Loucy (cell line): Measurements from ENCODE around the gene PLXNB1.

Experiments
- H2AFZ ChIP-seq: fragments of 200-600 bp; sonication (generic); 2 replicates; pipeline ENCODE4 v1.6.0; 2016; ENCODE audit warnings: antibody characterized with exemption, mild to moderate bottlenecking, low read length, moderate library complexity
- H3F3A ChIP-seq: fragments of 200-600 bp; 2 replicates; pipeline ENCODE4 v1.6.0; 2016; ENCODE audit warnings: antibody characterized with exemption, low read depth, mild to moderate bottlenecking
- H3K27me3 ChIP-seq: fragments of 200-600 bp; sonication (generic); 2 replicates; pipeline ENCODE4 v1.6.1; 2014; ENCODE audit warnings: low read length, mild to moderate bottlenecking; ENCODE audit not compliant: insufficient read depth, poor library complexity, severe bottlenecking
- H3K36me3 ChIP-seq: fragments of 200-600 bp; sonication (generic); 2 replicates; pipeline ENCODE4 v1.6.1; 2016; ENCODE audit warnings: low read length; ENCODE audit not compliant: insufficient read depth
- H3K4me1 ChIP-seq: fragments of 200-600 bp; sonication (generic); 2 replicates; pipeline ENCODE4 v1.5.1; 2014; ENCODE audit warnings: low read length, mild to moderate bottlenecking; ENCODE audit not compliant: insufficient read depth, poor library complexity, severe bottlenecking
- H3K4me2 ChIP-seq: fragments of 200-600 bp; sonication (generic); 2 replicates; pipeline ENCODE4 v1.6.0; 2014; ENCODE audit warnings: antibody characterized with exemption, low read length, low read depth, mild to moderate bottlenecking; ENCODE audit not compliant: poor library complexity, severe bottlenecking
- H3K4me3 ChIP-seq: fragments of 200-600 bp; sonication (generic); 2 replicates; pipeline ENCODE4 v1.5.1; 2014; ENCODE audit warnings: low read length, mild to moderate bottlenecking, mixed read lengths; ENCODE audit not compliant: poor library complexity, severe bottlenecking
- H3K79me2 ChIP-seq: fragments of 200-600 bp; sonication (generic); 2 replicates; pipeline ENCODE4 v1.6.1; 2014; ENCODE audit warnings: low read length; ENCODE audit not compliant: insufficient read depth
- H3K9ac ChIP-seq: fragments of 200-600 bp; sonication (generic); 2 replicates; pipeline ENCODE4 v1.6.0; 2014; ENCODE audit warnings: mild to moderate bottlenecking, low read depth, low read length, moderate library complexity; ENCODE audit not compliant: poor library complexity, severe bottlenecking
- H3K9me2 ChIP-seq: fragments of 200-600 bp; sonication (generic); replicated peaks from 2 replicates; pipeline ENCODE4 v1.6.1; 2016; ENCODE audit warnings: low read depth, low read length, mixed read lengths
- H3K9me3 ChIP-seq: fragments of 200-600 bp; sonication (generic); 2 replicates; pipeline ENCODE4 v1.6.1; 2014; ENCODE audit warnings: mild to moderate bottlenecking, antibody characterized with exemption, low read length, low read depth; ENCODE audit not compliant: insufficient read depth
- H4K20me1 ChIP-seq: fragments of 200-600 bp; sonication (generic); 2 replicates; pipeline ENCODE4 v1.6.0; 2014; ENCODE audit warnings: antibody characterized with exemption, low read length, mild to moderate bottlenecking; ENCODE audit not compliant: insufficient read depth, poor library complexity, severe bottlenecking
- CTCF ChIP-seq: fragments of 200-600 bp; sonication (generic); conservative IDR thresholded peaks from 2 replicates; pipeline ENCODE4 v1.5.1; 2014; ENCODE audit warnings: mild to moderate bottlenecking, antibody characterized with exemption, low read length
- EZH2phosphoT487 ChIP-seq: fragments of 200-600 bp; IDR thresholded peaks from 2 replicates; pipeline ENCODE4 v1.6.1; 2018; ENCODE audit warnings: antibody characterized with exemption, mild to moderate bottlenecking, moderate library complexity, borderline replicate concordance

The PLXNB1 gene

GRCh38 chr3:48433472-48434118 is 3.7 kb upstream of the PLXNB1 start:
- no peaks in the 10 kb centered on the region for H3K36me3 ChIP-seq
- no peak for TF ChIP-seq CTCF
- no peak for TF ChIP-seq EZH2phosphoT487
- no peak overlapping the region for H3K4me2 ChIP-seq
- peaks cover 15% of the 10 kb centered on the region for H3K4me1 ChIP-seq
- no peaks in the 10 kb centered on the region for H3K9me3 ChIP-seq
- no peaks in the 10 kb centered on the region for H3K9me2 ChIP-seq
- no peak overlapping the region for H3K9ac ChIP-seq
- no peaks in the 10 kb centered on the region for H3K27me3 ChIP-seq
- H3F3A ChIP-seq, result no peaks in the 10 kb centered on the region
- H4K20me1 ChIP-seq, result no peaks in the 10 kb centered on the region
- no peak overlapping the region for H2AFZ ChIP-seq
- H3K4me3 ChIP-seq, result no peak overlapping the region
- peaks cover 17% of the 10 kb centered on the region for H3K79me2 ChIP-seq

- H2AFZ ChIP-seq, result no peak overlapping the region
- H3K27me3 ChIP-seq, result no peaks in the 10 kb centered on the region
- no peak overlapping the region for H3K9ac ChIP-seq
- peaks cover 23% of the 10 kb centered on the region for H3K79me2 ChIP-seq
- H4K20me1 ChIP-seq, result peaks cover 8% of the 10 kb centered on the region
- no peaks in the 10 kb centered on the region for H3F3A ChIP-seq
- H3K9me2 ChIP-seq, result no peaks in the 10 kb centered on the region
- TF ChIP-seq CTCF (peak; percentile 60), EZH2phosphoT487 (no peak)
- H3K4me3 ChIP-seq, result no peak overlapping the region
- H3K36me3 ChIP-seq, result no peaks in the 10 kb centered on the region
- no peaks in the 10 kb centered on the region for H3K9me3 ChIP-seq
- peaks cover 24% of the 10 kb centered on the region for H3K4me1 ChIP-seq
- no peak overlapping the region for H3K4me2 ChIP-seq
Measured at GRCh38 chr3:48432411-48433371, 2.8 kb upstream of the PLXNB1 start.

- H3K27me3 ChIP-seq, result no peaks in the 10 kb centered on the region
- no peak overlapping the region for H3K4me3 ChIP-seq
- H3K4me2 ChIP-seq, result no peak overlapping the region
- peaks cover 35% of the 10 kb centered on the region for H3K79me2 ChIP-seq
- no peaks in the 10 kb centered on the region for H3F3A ChIP-seq
- H3K9ac ChIP-seq, result peak overlapping the region; percentile 82
- H3K9me2 ChIP-seq, result no peaks in the 10 kb centered on the region
- H2AFZ ChIP-seq, result no peak overlapping the region
- peaks cover 33% of the 10 kb centered on the region for H3K4me1 ChIP-seq
- no peaks in the 10 kb centered on the region for H3K9me3 ChIP-seq
- peaks cover 11% of the 10 kb centered on the region for H4K20me1 ChIP-seq
- no peaks in the 10 kb centered on the region for H3K36me3 ChIP-seq
- no peak for TF ChIP-seq EZH2phosphoT487
- TF ChIP-seq CTCF, result no peak
Measured at GRCh38 chr3:48431224-48432029, 1.5 kb upstream of the PLXNB1 start.
